ENCODE data around the gene MAST3.

- TF ChIP-seq CTCF (IDR thresholded peaks at IDR 0.05) (no peak), POLR2AphosphoS5 (IDR thresholded peaks at IDR 0.05) (no peak), POLR2A (IDR thresholded peaks at IDR 0.05) (no peak)
These were observed 58.7 kb downstream of the MAST3 start for GRCh38 chr19:18156268-18156667.
